ENCODE data around the gene MRPL51.
"Not testable (repeated sequence)": the region's sequence is repeated elsewhere in the genome, so short reads cannot be mapped to it uniquely, and the experiment has no call there.

Gene MRPL51

GRCh38 chr12:6532051-6532926, 39.2 kb upstream of the MRPL51 start:
- DNase-seq (ENCODE audit: low read depth in 3 of 3): peak; percentile 71 to 83 (median 82)

DNA sequence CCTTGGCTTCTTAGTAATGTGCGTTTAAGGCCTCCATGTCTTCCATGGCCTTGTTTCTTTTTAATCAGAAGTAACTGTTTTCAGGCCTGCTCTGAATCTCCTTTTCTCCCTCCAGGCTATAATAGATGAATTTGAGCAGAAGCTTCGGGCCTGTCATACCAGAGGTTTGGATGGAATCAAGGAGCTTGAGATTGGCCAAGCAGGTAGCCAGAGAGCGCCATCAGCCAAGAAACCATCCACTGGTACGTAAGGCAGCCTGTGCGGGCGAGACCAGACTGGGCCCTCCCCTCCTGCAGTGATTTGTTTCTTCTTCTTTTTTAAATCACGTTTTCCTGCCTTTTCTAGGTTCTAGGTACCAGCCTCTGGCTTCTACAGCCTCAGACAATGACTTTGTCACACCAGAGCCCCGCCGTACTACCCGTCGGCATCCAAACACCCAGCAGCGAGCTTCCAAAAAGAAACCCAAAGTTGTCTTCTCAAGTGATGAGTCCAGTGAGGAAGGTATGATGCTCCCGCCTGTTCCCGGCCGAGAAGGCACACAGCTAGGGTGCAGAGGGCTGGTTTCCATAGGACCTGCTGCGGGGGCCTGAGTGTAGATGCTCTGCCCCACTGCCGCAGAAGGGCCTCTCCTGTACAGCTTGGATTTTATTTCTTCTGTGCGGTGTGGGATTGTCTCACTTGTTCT, 37.7 kb upstream of the MRPL51 start:
- DNase-seq (ENCODE audit: low read depth in 3 of 3): no peak

DNA sequence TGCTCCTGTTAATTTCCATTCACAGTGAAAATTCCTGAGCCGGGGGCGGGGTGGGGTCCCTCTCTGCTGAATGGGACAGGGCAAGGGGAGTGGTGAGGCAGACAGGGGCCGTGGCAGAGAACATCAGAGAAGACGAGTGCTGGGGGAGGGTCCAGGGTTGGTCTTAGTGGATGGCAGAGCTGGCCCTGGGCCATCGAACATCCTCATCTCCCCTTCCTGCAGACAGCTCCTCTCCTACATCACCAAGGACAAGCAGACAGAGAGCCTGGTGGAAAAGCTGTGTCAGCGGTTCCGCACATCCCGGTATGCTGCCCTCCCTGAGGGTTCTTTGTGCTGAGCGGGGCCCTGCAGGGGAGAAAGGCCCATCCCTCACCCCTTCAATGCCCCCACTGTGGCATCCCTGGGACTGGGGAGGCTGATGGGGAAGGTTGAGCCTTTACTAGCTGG, 36.3 kb upstream of the MRPL51 start:
- no peak for DNase-seq (ENCODE audit: low read depth in 3 of 3)

- no peak for DNase-seq (ENCODE audit: low read depth in 3 of 3)
Observed at GRCh38 chr12:6528539-6529235, 35.6 kb upstream of the MRPL51 start.

- no peak for DNase-seq (ENCODE audit: low read depth in 3 of 3)
Observed at GRCh38 chr12:6527711-6528110, 34.6 kb upstream of the MRPL51 start.

- no peak for DNase-seq (ENCODE audit: low read depth in 3 of 3)
Observed at GRCh38 chr12:6526766-6527525, 33.9 kb upstream of the MRPL51 start.

GRCh38 chr12:6526201-6526600, 33.1 kb upstream of the MRPL51 start:
- DNase-seq (ENCODE audit: low read depth in 3 of 3): no peak

- DNase-seq (ENCODE audit: low read depth in 3 of 3): no peak
Observed at GRCh38 chr12:6524648-6525047, 31.6 kb upstream of the MRPL51 start.

GRCh38 chr12:6523708-6524107, 30.6 kb upstream of the MRPL51 start:
- no peak for DNase-seq (ENCODE audit: low read depth in 3 of 3)

GRCh38 chr12:6522193-6522592, 29.1 kb upstream of the MRPL51 start:
- DNase-seq (ENCODE audit: low read depth in 3 of 3): no peak

DNA sequence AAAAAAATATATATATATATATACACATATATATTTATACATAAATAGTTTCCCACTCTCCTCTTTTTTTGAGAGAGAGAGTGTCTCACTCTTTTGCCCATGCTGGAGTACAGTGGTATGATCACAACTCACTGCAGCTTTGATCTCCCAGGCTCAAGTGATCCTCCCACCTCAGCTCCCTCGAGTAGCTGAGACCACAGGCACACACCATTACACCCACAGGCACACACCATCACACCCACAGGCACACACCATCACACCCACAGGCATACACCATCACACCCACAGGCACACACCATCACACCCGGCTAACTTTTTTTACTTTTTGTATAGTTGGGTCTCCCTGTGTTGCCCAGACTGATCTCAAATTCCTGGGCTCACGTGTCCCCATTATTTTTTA, 27.1 kb upstream of the MRPL51 start:
- DNase-seq (ENCODE audit: low read depth in 3 of 3): no peak

GRCh38 chr12:6508087-6508486, 15.0 kb upstream of the MRPL51 start:
- DNase-seq (ENCODE audit: low read depth in 3 of 3): no peak

- no peak for DNase-seq (ENCODE audit: low read depth in 3 of 3)
Observed at GRCh38 chr12:6507102-6507998, 14.3 kb upstream of the MRPL51 start.

DNA sequence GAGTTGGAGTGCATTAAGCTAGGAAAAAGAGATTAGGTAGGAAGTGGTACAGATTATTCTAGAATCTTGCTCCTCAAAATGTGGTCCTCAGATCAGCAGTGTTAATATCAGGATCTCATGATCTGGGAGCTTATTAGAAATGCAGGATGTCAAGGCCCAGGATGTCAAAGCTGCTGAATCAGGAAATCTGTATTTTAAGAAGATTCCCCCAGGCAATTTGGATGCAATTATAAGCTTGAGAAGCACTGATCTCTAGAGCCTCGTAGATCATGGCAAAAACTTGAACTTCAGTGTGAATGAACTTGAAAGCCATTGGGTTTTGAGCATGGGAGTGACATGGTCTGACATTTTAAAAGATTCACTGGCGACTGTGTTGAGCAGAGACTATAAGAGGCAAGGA, 7.4 kb upstream of the MRPL51 start:
- DNase-seq (ENCODE audit: low read depth in 3 of 3): no peak

GRCh38 chr12:6497291-6497690, 4.2 kb upstream of the MRPL51 start:
- DNase-seq (ENCODE audit: low read depth in 3 of 3): not testable (repeated sequence)

DNA sequence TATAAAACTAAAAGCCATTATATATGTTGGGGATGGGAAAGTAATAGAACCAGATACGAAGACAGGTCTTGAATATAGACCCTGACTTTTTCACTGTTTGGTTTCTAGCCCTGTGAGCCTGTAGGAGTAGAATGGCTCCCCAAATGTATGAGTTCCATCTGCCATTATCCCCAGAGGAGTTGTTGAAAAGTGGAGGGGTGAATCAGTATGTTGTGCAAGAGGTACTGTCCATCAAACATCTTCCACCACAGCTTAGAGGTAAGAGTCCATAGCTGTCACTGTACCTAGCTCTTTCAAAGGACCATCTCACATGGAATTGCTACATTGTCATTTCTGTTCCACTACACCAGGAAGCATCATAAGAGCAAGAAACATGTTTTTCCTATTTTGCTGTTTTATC, 1.9 kb upstream of the MRPL51 start:
- no peak for DNase-seq (ENCODE audit: low read depth in 3 of 3)

- DNase-seq (ENCODE audit: low read depth in 3 of 3): no peak
Observed at GRCh38 chr12:6494258-6494743, 1.2 kb upstream of the MRPL51 start.

GRCh38 chr12:6493497-6494257, 615 bp upstream of the MRPL51 start, which contains the start of gene NCAPD2:
Gene NCAPD2, plus strand, starts transcription at chr12:6494102. Its CDS starts 997 bp downstream, at chr12:6495099.
- DNase-seq (ENCODE audit: low read depth in 3 of 3): peak; percentile 87 to 95 (median 95)

GRCh38 chr12:6490673-6491072, 2.4 kb downstream of the MRPL51 start:
- DNase-seq (ENCODE audit: low read depth in 3 of 3): not testable (repeated sequence)

GRCh38 chr12:6489449-6489848, 3.6 kb downstream of the MRPL51 start:
- no peak for DNase-seq (ENCODE audit: low read depth in 3 of 3)
